ENCODE results near the gene WNT3.

DNA sequence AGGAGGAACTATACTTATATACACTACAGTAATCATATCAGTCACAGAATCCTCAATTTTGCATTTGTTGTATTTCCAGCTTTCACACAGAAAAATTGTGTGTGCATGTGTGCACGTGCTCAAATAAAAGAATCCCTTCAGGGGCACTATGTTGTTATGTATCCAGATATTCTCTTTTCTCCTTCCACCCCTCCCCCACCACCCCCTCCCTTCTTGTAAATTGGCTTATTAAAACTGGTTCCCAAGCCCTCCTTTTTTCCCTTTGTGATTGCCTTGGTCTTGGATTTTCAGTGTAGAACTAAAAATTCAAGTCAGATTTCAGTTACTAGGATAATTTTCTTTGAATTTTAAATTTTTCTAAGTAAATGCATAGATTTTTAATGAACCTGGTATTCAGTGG is 86.3 kb downstream of the WNT3 start:
- TF ChIP-seq CTCF (IDR thresholded peaks at IDR 0.05): no peak
- no peak for TF ChIP-seq EZH2 (IDR thresholded peaks at IDR 0.05)
- no peak for TF ChIP-seq EZH2phosphoT487 (IDR thresholded peaks at IDR 0.05)

All from neural progenitor cell (in vitro differentiated cells).